Gastrocnemius medialis (tissue), 4 donors: ENCODE measurements around the gene POU2F2. TPM values are rescaled to one million over a fixed set of nuclear protein-coding genes. Genes with fewer than 3 reads are reported as not detected.

Experiments used
- ATAC-seq, 2 donors: fragments of 150-250 bp; one replicate each; pipeline ENCODE4 v1.9.1; 2016
- DNase-seq, 2 donors: peaks; one replicate each; pipeline ENCODE4 v3.0.0-alpha.2; 2019
- H3K27ac ChIP-seq, 4 donors: fragments of 200-600 bp; sonication (generic); 1 replicate in 1 of 4; 2 replicates in 3 of 4; pipeline ENCODE4 v1.5.1; 2016 to 2018; ENCODE audit warnings: mild to moderate bottlenecking in 2 of 4, moderate library complexity in 1 of 4
- H3K27me3 ChIP-seq, 3 donors: fragments of 200-600 bp; sonication (generic) in 2 of 3; 1 replicate in 1 of 3; 2 replicates in 2 of 3; pipeline versions ENCODE4 v1.5.1 to v1.6.0; 2016 to 2019; ENCODE audit warnings: mild to moderate bottlenecking in 1 of 3, moderate library complexity in 1 of 3
- H3K36me3 ChIP-seq, 2 donors: fragments of 200-600 bp; sonication (generic) in 1 of 2; one replicate each; pipeline ENCODE4 v1.5.1; 2017 to 2018
- H3K4me1 ChIP-seq, 2 donors: fragments of 200-600 bp; sonication (generic) in 1 of 2; one replicate each; pipeline ENCODE4 v1.5.1; 2016 to 2017; ENCODE audit warnings: mild to moderate bottlenecking in 2 of 2
- H3K4me3 ChIP-seq, 4 donors: fragments of 200-600 bp; sonication (generic) in 3 of 4; 1 replicate in 1 of 4; 2 replicates in 3 of 4; pipeline ENCODE4 v1.5.1; 2016 to 2019; ENCODE audit warnings: mild to moderate bottlenecking in 2 of 4
- H3K9me3 ChIP-seq, 3 donors: fragments of 200-600 bp; sonication (generic) in 2 of 3; 1 replicate in 1 of 3; 2 replicates in 2 of 3; pipeline ENCODE4 v1.5.1; 2016 to 2019
- CTCF ChIP-seq, 5 experiments: fragments of 450-650 bp in 3 of 5; fragments of 200-600 bp in 2 of 5; sonication (generic) in 2 of 5; IDR thresholded peaks in 4 of 5; conservative IDR thresholded peaks in 1 of 5; 1 replicate in 4 of 5; 2 replicates in 1 of 5; pipeline ENCODE4 v1.5.1; 2016 to 2019; ENCODE audit warnings: antibody characterized with exemption in 5 of 5, mild to moderate bottlenecking in 3 of 5, moderate library complexity in 3 of 5
- POLR2A ChIP-seq, 2 donors: fragments of 450-650 bp; IDR thresholded peaks; one replicate each; pipeline ENCODE4 v1.6.1; 2017; ENCODE audit warnings: antibody characterized with exemption in 2 of 2, mild to moderate bottlenecking in 2 of 2, moderate library complexity in 2 of 2
- in situ Hi-C, 4 donors: fragments of 200-750 bp; cut with MboI; loops; one replicate each; pipeline versions ENCODE4 v1.15.0 to v1.8.0; 2017; ENCODE audit warnings: low sequenced_read_pairs in 4 of 4
- intact Hi-C: fragments of 100-400 bp; cut with DNase I; formaldehyde crosslinking; loops from one replicate; pipeline ENCODE4 v1.15.1; 2023; ENCODE audit warnings: low total_unique reads
- total RNA-seq, 4 donors: library from RNA; depleted of rRNA; stranded (reverse); fragments of >200 nt; gene quantifications; one replicate each; pipeline versions ENCODE4 v1.1.0 to v1.2.3, GENCODE V29; 2016

The POU2F2 gene
- total RNA-seq, 4 donors from 2014 or later: 0.26 to 1.7 (median 1.6) TPM; not detected in 1

DNA sequence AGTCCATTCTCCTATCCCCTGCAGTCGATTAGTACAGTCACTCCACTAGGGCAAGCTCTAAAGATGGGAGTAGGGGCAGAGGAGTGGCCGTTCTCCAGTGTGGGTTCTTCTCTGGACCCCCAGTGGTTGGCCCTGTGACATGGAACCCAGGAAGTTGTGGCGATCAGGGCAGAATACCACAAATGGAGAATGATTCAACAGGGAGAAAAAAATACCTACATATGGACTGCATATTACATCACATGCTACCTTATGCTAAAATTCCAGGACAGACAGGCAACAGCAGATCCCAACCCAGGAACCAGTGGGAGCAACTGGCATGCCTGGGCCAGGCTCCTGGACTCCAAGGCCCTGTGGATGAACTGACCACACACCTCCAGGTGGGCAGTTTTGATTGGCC, 20.4 kb downstream of the POU2F2 start:
- DNase-seq (no peak), ATAC-seq (no peak)
- intact Hi-C loops (no loop called here), in situ Hi-C loops (loop anchor here in 1 of 4 donors (25.0 kb wide), 1 partner anchor 225 kb away; the partner anchor contains the start of gene MEGF8)
- no peaks in the 10 kb centered on the region for H3K4me1 ChIP-seq
- H3K9me3 ChIP-seq: no peaks in the 10 kb centered on the region
- no peak overlapping the region for H3K4me3 ChIP-seq
- TF ChIP-seq POLR2A (IDR thresholded peaks at IDR 0.05) (no peak), CTCF (IDR thresholded peaks at IDR 0.05 in 4 of 5, conservative IDR thresholded peaks at IDR 0.05 in 1 of 5) (no peak)
- H3K27me3 ChIP-seq: peaks cover 0 to 2% (median 0%) of the 10 kb centered on the region in 3 donors
- no peak overlapping the region for H3K27ac ChIP-seq
- no peaks in the 10 kb centered on the region for H3K36me3 ChIP-seq

- H3K27me3 ChIP-seq: peaks cover 0 to 2% (median under 1%) of the 10 kb centered on the region in 3 donors
- no peak overlapping the region for H3K4me3 ChIP-seq
- H3K36me3 ChIP-seq: no peaks in the 10 kb centered on the region
- H3K27ac ChIP-seq: no peak overlapping the region
- TF ChIP-seq CTCF (IDR thresholded peaks at IDR 0.05 in 4 of 5, conservative IDR thresholded peaks at IDR 0.05 in 1 of 5) (no peak), POLR2A (IDR thresholded peaks at IDR 0.05) (no peak)
- no peaks in the 10 kb centered on the region for H3K9me3 ChIP-seq
- H3K4me1 ChIP-seq: no peaks in the 10 kb centered on the region
- DNase-seq (no peak), ATAC-seq (no peak)
- intact Hi-C loops: no loop called here
- in situ Hi-C loops: loop anchor here in 1 of 4 donors (25.0 kb wide), 1 partner anchor 226 kb away; the partner anchor contains the start of gene MEGF8
Observed at GRCh38 chr19:42111384-42111783, 20.9 kb downstream of the POU2F2 start.

DNA sequence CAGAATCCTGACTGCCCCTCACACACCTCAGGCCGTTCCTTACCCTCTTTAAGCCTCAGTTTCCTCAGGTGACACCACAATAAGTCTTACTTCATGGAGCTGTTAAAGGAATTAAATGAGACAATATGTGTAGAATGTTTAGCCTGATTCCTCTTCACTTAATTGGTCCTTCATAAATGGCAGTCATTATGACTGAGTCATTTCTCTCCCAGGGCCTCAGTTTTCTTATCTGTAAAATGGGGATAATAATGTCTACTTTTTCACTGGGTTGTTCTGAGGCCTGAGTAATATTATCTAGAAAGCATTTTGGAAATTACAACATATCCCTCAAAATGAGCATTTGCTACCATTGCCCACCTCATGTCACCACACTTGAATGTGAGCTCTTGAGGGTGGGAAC, 21.6 kb downstream of the POU2F2 start:
- in situ Hi-C loops: loop anchor here in 1 of 4 donors (25.0 kb wide), 1 partner anchor 227 kb away; the partner anchor contains the start of gene MEGF8
- Histone ChIP-seq H3K27me3 (peaks cover 0 to 6% (median 4%) of the 10 kb centered on the region in 3 donors), H3K9me3 (no peaks in the 10 kb centered on the region), H3K27ac (no peak overlapping the region), H3K4me3 (no peak overlapping the region), H3K4me1 (no peaks in the 10 kb centered on the region), H3K36me3 (no peaks in the 10 kb centered on the region)
- no peak for TF ChIP-seq CTCF (IDR thresholded peaks at IDR 0.05 in 4 of 5, conservative IDR thresholded peaks at IDR 0.05 in 1 of 5)
- no peak for TF ChIP-seq POLR2A (IDR thresholded peaks at IDR 0.05)
- DNase-seq (no peak), ATAC-seq (no peak)
- intact Hi-C loops: no loop called here

DNA sequence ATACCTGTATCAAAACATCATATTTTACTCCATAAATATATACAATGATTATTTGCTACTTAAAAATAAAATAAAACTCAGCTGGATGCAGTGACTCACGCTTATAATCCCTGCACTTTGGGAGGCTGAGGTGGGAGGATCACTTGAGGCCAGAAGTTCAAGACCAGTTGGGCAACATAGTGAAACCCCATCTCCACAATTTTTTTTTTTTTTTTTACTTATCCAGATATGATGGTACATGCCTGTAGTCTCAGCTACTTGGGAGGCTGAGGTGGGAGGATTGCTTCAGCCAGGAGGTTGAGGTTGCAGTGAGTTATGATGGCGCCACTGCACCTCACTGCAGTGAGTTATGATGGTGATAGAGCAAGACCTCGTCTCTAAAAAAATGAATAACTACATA, 22.4 kb downstream of the POU2F2 start:
- TF ChIP-seq CTCF (IDR thresholded peaks at IDR 0.05 in 4 of 5, conservative IDR thresholded peaks at IDR 0.05 in 1 of 5) (no peak), POLR2A (IDR thresholded peaks at IDR 0.05) (no peak)
- Histone ChIP-seq H3K9me3 (no peaks in the 10 kb centered on the region), H3K4me1 (no peaks in the 10 kb centered on the region), H3K27ac (no peak overlapping the region), H3K36me3 (no peaks in the 10 kb centered on the region), H3K4me3 (no peak overlapping the region), H3K27me3 (peaks cover 0 to 9% (median 7%) of the 10 kb centered on the region in 3 donors)
- DNase-seq: no peak
- intact Hi-C loops: no loop called here
- in situ Hi-C loops: loop anchor here in 1 of 4 donors (25.0 kb wide), 1 partner anchor 227 kb away; the partner anchor contains the start of gene MEGF8
- ATAC-seq: no peak
